ENCODE data around the gene PRR36. TPM values are rescaled to one million over a fixed set of nuclear protein-coding genes. Genes with fewer than 3 reads are reported as not detected.
A peak's percentile ranks its signal among the peaks of the same experiment; 100 is the strongest.
"Not testable (repeated sequence)": the region's sequence is repeated elsewhere in the genome, so short reads cannot be mapped to it uniquely, and the experiment has no call there.

The PRR36 gene
- total RNA-seq, 4 donors from 2014 or later, result 0.52 TPM; not detected in 3

DNA sequence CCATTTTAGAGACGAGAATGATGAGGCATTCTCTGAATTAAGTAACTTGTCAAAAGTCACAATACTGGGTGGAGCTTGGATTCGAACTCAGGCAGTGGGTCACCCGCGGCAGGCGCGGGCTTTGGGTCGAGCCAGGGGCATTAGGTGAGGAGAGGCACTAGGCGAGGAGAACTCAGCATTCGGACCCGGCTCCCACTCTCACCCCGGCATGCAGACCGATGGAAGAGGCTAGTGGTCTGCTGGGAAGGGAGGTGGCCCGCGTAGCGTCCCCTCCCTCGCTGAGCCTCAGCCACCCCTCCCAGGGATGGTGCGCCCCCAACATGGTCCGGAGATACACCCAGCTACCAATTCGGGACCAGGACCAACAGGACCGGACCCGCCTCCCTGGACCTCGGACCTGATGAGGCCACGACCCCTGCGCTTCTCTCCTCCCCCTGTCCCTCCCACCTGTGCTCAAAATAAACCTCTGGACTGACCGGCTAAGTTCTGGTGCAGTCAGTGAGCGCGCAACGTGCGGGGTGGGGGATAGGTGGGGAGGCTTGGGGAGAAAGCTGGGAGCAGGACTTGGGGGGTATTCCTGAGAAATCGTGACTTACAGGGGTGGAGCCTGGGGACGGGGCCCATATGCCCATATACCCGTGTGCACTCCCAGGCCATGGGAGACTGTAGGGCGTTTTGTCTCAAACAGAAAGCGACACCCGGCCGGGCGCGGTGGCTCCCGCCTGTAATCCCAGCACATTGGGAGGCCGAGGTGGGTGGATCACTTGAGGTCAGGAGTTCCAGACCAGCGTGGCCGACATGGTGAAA lies 44.6 kb upstream of the PRR36 start:
- Histone ChIP-seq H3K27me3 (peaks cover 11 to 59% (median 28%) of the 10 kb centered on the region in 4 donors), H3K9me3 (no peaks in the 10 kb centered on the region), H3K4me3 (peak overlapping the region in 1 of 4 donors; percentile 78), H3K36me3 (peaks cover 9 to 19% (median 16%) of the 10 kb centered on the region in 4 donors), H3K27ac (replicated peaks in 1 of 4) (peak overlapping the region; percentile 94 to 96 (median 96)), H3K4me1 (peaks cover 41 to 81% (median 77%) of the 10 kb centered on the region in 4 donors)
- TF ChIP-seq POLR2A (IDR thresholded peaks at IDR 0.05; ENCODE audit: low read depth), result no peak
- TF ChIP-seq POLR2AphosphoS5 (IDR thresholded peaks at IDR 0.05), result no peak
- TF ChIP-seq EP300 (IDR thresholded peaks at IDR 0.05), result no peak
- TF ChIP-seq, protein P1, sequence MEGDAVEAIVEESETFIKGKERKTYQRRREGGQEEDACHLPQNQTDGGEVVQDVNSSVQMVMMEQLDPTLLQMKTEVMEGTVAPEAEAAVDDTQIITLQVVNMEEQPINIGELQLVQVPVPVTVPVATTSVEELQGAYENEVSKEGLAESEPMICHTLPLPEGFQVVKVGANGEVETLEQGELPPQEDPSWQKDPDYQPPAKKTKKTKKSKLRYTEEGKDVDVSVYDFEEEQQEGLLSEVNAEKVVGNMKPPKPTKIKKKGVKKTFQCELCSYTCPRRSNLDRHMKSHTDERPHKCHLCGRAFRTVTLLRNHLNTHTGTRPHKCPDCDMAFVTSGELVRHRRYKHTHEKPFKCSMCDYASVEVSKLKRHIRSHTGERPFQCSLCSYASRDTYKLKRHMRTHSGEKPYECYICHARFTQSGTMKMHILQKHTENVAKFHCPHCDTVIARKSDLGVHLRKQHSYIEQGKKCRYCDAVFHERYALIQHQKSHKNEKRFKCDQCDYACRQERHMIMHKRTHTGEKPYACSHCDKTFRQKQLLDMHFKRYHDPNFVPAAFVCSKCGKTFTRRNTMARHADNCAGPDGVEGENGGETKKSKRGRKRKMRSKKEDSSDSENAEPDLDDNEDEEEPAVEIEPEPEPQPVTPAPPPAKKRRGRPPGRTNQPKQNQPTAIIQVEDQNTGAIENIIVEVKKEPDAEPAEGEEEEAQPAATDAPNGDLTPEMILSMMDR (IDR thresholded peaks at IDR 0.05), result no peak
- DNase-seq (ENCODE audit: extremely low spot score), result no peak
- intact Hi-C loops (cut with DNase I), result no loop called here
- 54% methylated on average over 29 of the region's 42 CpGs for WGBS

DNA sequence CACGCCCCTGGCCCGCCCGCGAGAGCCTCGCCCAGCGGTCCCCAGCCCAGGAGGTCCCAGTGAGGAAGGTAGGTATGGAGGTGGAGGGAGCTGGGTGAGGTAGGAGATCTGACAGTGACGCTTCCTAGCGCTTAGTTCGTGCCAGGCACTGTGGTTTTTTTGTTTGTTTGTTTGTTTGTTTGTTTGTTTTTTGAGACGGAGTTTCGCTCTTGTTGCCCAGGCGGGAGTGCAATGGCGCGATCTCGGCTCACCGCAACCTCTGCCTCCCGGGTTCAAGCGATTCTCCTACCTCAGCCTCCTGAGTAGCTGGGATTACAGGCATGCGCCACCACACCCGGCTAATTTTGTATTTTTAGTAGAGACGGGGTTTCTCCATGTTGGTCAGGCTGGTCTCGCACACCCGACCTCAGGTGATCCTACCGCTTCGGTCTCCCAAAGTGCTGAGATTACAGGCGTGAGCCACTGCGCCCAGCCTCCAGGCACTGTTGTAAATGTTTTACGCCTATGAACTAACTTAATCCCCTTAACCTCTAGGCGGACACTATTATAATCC lies 43.9 kb upstream of the PRR36 start:
- peaks cover 11 to 59% (median 28%) of the 10 kb centered on the region in 4 donors for H3K27me3 ChIP-seq
- H3K27ac ChIP-seq (replicated peaks in 1 of 4), result peak overlapping the region; percentile 69 to 96 (median 96)
- H3K9me3 ChIP-seq; intact Hi-C loops (cut with DNase I); DNase-seq (ENCODE audit: extremely low spot score): not testable (repeated sequence)
- H3K36me3 ChIP-seq, result peaks cover 9 to 20% (median 18%) of the 10 kb centered on the region in 4 donors
- peak overlapping the region; percentile 46 to 62 (median 54) for H3K4me3 ChIP-seq
- WGBS, result 33% methylated on average over 28 of the region's 29 CpGs
- H3K4me1 ChIP-seq, result peaks cover 41 to 74% (median 70%) of the 10 kb centered on the region in 4 donors

DNA sequence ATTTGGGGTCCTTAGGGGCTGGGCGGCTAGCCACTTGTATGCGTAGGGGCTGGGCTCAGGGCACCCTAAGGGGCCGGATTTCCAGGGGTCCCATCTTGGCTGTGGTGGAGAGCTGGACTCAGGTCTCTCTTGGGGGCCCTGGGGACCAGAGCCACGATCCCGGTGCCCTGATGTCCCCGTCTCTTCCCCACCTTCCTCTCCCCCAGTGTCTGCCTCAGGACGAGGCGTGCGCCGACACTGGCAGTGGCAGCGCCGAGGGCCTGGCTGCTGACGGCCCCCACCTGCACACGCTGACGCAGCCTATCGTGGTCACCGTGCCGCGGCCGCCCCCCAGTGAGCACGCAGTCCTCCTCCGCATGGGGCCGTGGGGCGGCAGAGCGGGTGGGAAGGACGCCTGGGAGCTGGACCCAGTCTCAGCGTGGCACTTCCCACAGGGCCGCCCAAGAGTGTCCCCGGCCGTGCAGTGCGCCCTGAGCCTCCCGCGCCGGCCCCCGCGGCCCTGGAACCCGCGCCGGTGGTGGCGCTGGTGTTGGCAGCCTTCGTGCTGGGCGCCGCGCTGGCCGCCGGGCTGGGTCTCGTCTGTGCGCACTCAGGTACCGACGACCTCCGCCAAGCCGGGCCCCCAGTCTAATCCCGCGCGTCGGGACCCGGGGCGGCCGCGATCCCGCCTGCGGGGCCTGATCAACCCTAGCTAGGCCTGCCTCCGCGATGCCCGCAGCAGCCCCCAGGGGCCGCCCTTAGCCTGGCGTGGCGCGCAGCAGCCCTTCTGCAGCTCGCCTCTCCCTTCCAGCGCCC lies 43.3 kb upstream of the PRR36 start:
- Histone ChIP-seq H3K4me3 (peak overlapping the region; percentile 46 to 62 (median 54)), H3K27ac (replicated peaks in 1 of 4) (peak overlapping the region; percentile 69 to 96 (median 89)), H3K36me3 (peaks cover 10 to 20% (median 18%) of the 10 kb centered on the region in 4 donors), H3K27me3 (peaks cover 11 to 59% (median 28%) of the 10 kb centered on the region in 4 donors), H3K4me1 (peaks cover 40 to 68% (median 63%) of the 10 kb centered on the region in 4 donors), H3K9me3 (no peaks in the 10 kb centered on the region)
- TF ChIP-seq POLR2AphosphoS5 (IDR thresholded peaks at IDR 0.05), result peak in 1 of 2 donors; percentile 39
- TF ChIP-seq POLR2A (IDR thresholded peaks at IDR 0.05; ENCODE audit: low read depth), result no peak
- no peak for TF ChIP-seq EP300 (IDR thresholded peaks at IDR 0.05)
- TF ChIP-seq, protein P1 (IDR thresholded peaks at IDR 0.05), result peak; percentile 65 to 80 (median 71)
- WGBS, result 3% methylated on average over 22 of the region's 71 CpGs
- intact Hi-C loops (cut with DNase I), result no loop called here
- DNase-seq (ENCODE audit: extremely low spot score), result no peak

DNA sequence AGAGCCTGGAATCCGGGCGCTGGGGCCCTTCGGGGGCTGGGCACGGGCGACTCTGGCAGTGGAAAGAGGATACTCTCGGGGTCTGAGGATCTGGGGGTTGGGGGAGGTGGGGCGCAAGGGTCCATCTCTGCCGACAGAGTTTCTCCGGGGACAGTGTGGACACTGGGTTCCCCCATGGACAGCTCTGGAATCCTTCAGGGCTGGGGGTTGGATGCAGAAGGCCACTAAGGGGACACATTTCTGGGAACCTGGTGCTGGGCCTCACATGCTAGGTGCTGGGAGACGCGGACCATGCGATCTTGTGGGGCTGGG lies 42.7 kb upstream of the PRR36 start:
- WGBS, result 20% methylated on average over 2 of the region's 12 CpGs
- H3K9me3 ChIP-seq, result no peaks in the 10 kb centered on the region
- H3K4me3 ChIP-seq, result peak overlapping the region; percentile 46 to 62 (median 54)
- no peak for DNase-seq (ENCODE audit: extremely low spot score)
- no peak for TF ChIP-seq POLR2AphosphoS5 (IDR thresholded peaks at IDR 0.05)
- TF ChIP-seq EP300 (IDR thresholded peaks at IDR 0.05), result no peak
- TF ChIP-seq, protein P1 (IDR thresholded peaks at IDR 0.05), result no peak
- no peak for TF ChIP-seq POLR2A (IDR thresholded peaks at IDR 0.05; ENCODE audit: low read depth)
- intact Hi-C loops (cut with DNase I), result no loop called here
- H3K36me3 ChIP-seq, result peaks cover 11 to 20% (median 18%) of the 10 kb centered on the region in 4 donors
- peak overlapping the region; percentile 69 to 96 (median 89) for H3K27ac ChIP-seq (replicated peaks in 1 of 4)
- peaks cover 11 to 59% (median 28%) of the 10 kb centered on the region in 4 donors for H3K27me3 ChIP-seq
- peaks cover 34 to 62% (median 58%) of the 10 kb centered on the region in 4 donors for H3K4me1 ChIP-seq

Measured in esophagus muscularis mucosa (tissue), 4 donors.